Neural progenitor cell (in vitro differentiated cells): ENCODE measurements around the gene PPP2R2B.

Source experiments
- CTCF ChIP-seq: fragments of 200-600 bp; sonication (generic); IDR thresholded peaks from 2 replicates; pipeline ENCODE4 v1.5.1; 2017; ENCODE audit warnings: antibody characterized with exemption, mild to moderate bottlenecking
- EZH2 ChIP-seq: fragments of 200-600 bp; sonication (generic); IDR thresholded peaks from 2 replicates; pipeline ENCODE4 v1.6.1; 2017; ENCODE audit warnings: antibody characterized with exemption, mild to moderate bottlenecking, moderate library complexity
- EZH2phosphoT487 ChIP-seq: fragments of 200-600 bp; sonication (generic); IDR thresholded peaks from 2 replicates; pipeline ENCODE4 v1.6.1; 2017; ENCODE audit warnings: antibody characterized with exemption

DNA sequence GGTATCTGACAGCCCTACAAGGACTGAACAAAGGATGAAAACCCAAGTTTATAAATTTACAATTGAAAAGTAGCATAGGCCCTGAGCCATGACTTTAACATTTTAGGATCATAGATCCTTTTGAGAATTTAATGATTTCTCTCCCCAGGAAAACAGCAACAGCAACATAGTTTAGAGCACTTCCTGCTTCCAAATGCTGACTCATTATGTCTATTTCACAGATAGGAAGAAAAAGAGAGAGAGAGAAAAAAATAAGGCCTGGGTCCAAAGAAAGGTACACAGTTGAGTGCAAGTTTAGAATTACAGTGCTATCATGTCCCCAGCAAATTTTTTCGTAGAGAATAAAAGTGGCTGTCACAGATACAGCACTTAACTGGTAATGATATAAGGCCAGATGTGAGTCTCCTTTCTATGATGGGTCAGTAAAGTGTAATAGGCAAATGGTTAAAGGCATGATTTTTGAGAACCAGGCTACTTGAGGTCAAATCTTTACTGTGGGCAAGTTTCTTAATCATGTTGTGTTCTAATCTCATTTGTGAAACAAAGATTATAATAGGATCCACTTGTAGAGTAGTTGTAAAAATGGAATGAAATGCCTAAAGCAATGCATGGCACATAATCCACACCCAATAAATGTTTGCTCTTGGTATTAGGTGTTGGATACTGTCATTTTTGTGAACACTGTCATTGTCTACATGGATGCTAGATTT lies 12.3 kb upstream of the PPP2R2B start:
- TF ChIP-seq CTCF (no peak), EZH2 (no peak), EZH2phosphoT487 (no peak)
